HCT116 (cell line): ENCODE data around the gene TMEM203. TPM values are rescaled to one million over a fixed set of nuclear protein-coding genes. Genes with fewer than 3 reads are reported as not detected.

Source experiments
- ATAC-seq: fragments of 200-7000 bp; cut with Tn5 transposase; 2 replicates; pipeline ENCODE4 v1.9.1; 2020; ENCODE audit warnings: mild to moderate bottlenecking, moderate library complexity
- BruUV-seq: library from RNA; stranded (reverse); fragments of 400-500 nt; replicated peaks from 2 replicates; lab custom pipeline; 2021; lab: Mats Ljungman, UMichigan
- CTCF ChIA-PET: fragments of 300-600 bp; sonication (Branson Sonifier 250); formaldehyde crosslinking; loops from one replicate; lab custom pipeline; 2021; ENCODE audit warnings: antibody characterized with exemption; lab: Charles Lee
- POLR2A ChIA-PET: fragments of 300-600, 350-600 bp; sonication (Branson Sonifier 250); formaldehyde crosslinking; loops from one replicate; lab custom pipeline; 2021; ENCODE audit warnings: antibody characterized with exemption; lab: Charles Lee
- RAD21 ChIA-PET, 2 experiments: fragments of 300-600 bp; sonication (Branson Sonifier 250); formaldehyde crosslinking; loops; one replicate each; lab custom pipeline; 2023; ENCODE audit warnings: low total read pairs in 2 of 2; ENCODE audit not compliant: uncharacterized antibody in 2 of 2, unreplicated experiment in 2 of 2, low non-redundant PET in 1 of 2; lab: Charles Lee
- DNase-seq: peaks from one replicate; pipeline ENCODE4 v3.0.0-alpha.2; 2010; ENCODE audit warnings: low read depth, low spot score
- H2AFZ ChIP-seq: fragments of 200-600 bp; shearing (Covaris generic), sonication (generic); 2 replicates; pipeline ENCODE4 v1.6.1; 2017; ENCODE audit warnings: low read depth, mixed run types, mixed read lengths, antibody characterized with exemption, low read length; ENCODE audit not compliant: poor library complexity, severe bottlenecking
- H3K27ac ChIP-seq: 2 replicates; pipeline ENCODE4 v1.5.1; 2012; ENCODE audit warnings: low read depth, low read length
- H3K27me3 ChIP-seq: fragments of 200-600 bp; sonication (generic); 2 replicates; pipeline ENCODE4 v1.6.1; 2016; ENCODE audit warnings: mixed run types, low read length, mixed read lengths; ENCODE audit not compliant: insufficient read depth
- H3K36me3 ChIP-seq, 2 experiments: fragments of 200-500 bp in 1 of 2; fragments of 200-600 bp in 1 of 2; sonication (Bioruptor generic) in 1 of 2; sonication (generic) in 1 of 2; 2 replicates each; pipeline versions ENCODE4 v1.5.1 to v1.6.1; 2014 to 2016; ENCODE audit warnings: low read length in 2 of 2, inconsistent platforms in 1 of 2, mixed read lengths in 1 of 2, mixed run types in 1 of 2; ENCODE audit not compliant: insufficient read depth in 2 of 2, control insufficient read depth in 1 of 2
- H3K4me1 ChIP-seq, 2 experiments: fragments of 200-600 bp in 1 of 2; sonication (generic) in 1 of 2; 2 replicates each; pipeline versions ENCODE4 v1.5.1 to v1.6.1; 2012 to 2017; ENCODE audit warnings: low read length in 2 of 2, inconsistent platforms in 1 of 2, mild to moderate bottlenecking in 1 of 2, mixed read lengths in 1 of 2, mixed run types in 1 of 2, moderate library complexity in 1 of 2; ENCODE audit not compliant: insufficient read depth in 2 of 2, control insufficient read depth in 1 of 2
- H3K4me2 ChIP-seq: fragments of 200-600 bp; sonication (generic); 2 replicates; pipeline ENCODE4 v1.6.1; 2017; ENCODE audit warnings: mixed run types, low read length, mixed read lengths
- H3K4me3 ChIP-seq, 2 experiments: fragments of 200-600 bp in 1 of 2; sonication (generic) in 1 of 2; replicated peaks in 1 of 2; 2 replicates each; pipeline ENCODE4 v1.5.1; 2011 to 2016; ENCODE audit warnings: low read length in 2 of 2, control low read depth in 1 of 2, low read depth in 1 of 2, mild to moderate bottlenecking in 1 of 2, mixed read lengths in 1 of 2, mixed run types in 1 of 2
- H3K79me2 ChIP-seq: fragments of 200-600 bp; sonication (generic); 2 replicates; pipeline ENCODE4 v1.6.1; 2017; ENCODE audit warnings: mild to moderate bottlenecking, mixed run types, low read length, moderate library complexity, mixed read lengths; ENCODE audit not compliant: insufficient read depth
- H3K9ac ChIP-seq: fragments of 200-600 bp; sonication (generic); 2 replicates; pipeline ENCODE4 v1.6.1; 2016; ENCODE audit warnings: low read length, mixed read lengths
- H3K9me2 ChIP-seq: fragments of 200-600 bp; sonication (generic), shearing (Covaris generic); 2 replicates; pipeline ENCODE4 v1.6.1; 2017; ENCODE audit warnings: mixed run types, mild to moderate bottlenecking, moderate library complexity; ENCODE audit not compliant: insufficient read depth
- H3K9me3 ChIP-seq, 2 experiments: fragments of 200-500 bp in 1 of 2; fragments of 200-600 bp in 1 of 2; sonication (Bioruptor generic) in 1 of 2; sonication (generic) in 1 of 2; 2 replicates each; pipeline ENCODE4 v1.6.1; 2014 to 2017; ENCODE audit warnings: low read length in 2 of 2, mixed read lengths in 2 of 2, inconsistent platforms in 1 of 2, low read depth in 1 of 2, mild to moderate bottlenecking in 1 of 2, mixed run types in 1 of 2, moderate library complexity in 1 of 2; ENCODE audit not compliant: control insufficient read depth in 1 of 2, insufficient read depth in 1 of 2
- H4K20me1 ChIP-seq: fragments of 200-600 bp; sonication (generic), shearing (Covaris generic); 2 replicates; pipeline ENCODE4 v1.6.1; 2017; ENCODE audit warnings: mixed run types, mild to moderate bottlenecking, moderate library complexity; ENCODE audit not compliant: insufficient read depth
- CBX3 ChIP-seq: IDR thresholded peaks from 2 replicates; pipeline ENCODE4 v1.6.1; 2012; ENCODE audit warnings: low read depth
- CEBPB ChIP-seq: IDR thresholded peaks from 2 replicates; pipeline ENCODE4 v1.6.1; 2012; ENCODE audit warnings: low read depth
- EGR1 ChIP-seq: IDR thresholded peaks from 2 replicates; pipeline ENCODE4 v1.6.1; 2012; ENCODE audit warnings: low read depth
- EZH2phosphoT487 ChIP-seq: fragments of 200-600 bp; IDR thresholded peaks from 2 replicates; pipeline ENCODE4 v1.6.1; 2018; ENCODE audit warnings: antibody characterized with exemption, borderline replicate concordance
- FOSL1 ChIP-seq: IDR thresholded peaks from 2 replicates; pipeline ENCODE4 v1.6.1; 2012; ENCODE audit warnings: low read depth
- JUND ChIP-seq: IDR thresholded peaks from 2 replicates; pipeline ENCODE4 v1.6.1; 2012
- POLR2A ChIP-seq: IDR thresholded peaks from 2 replicates; pipeline ENCODE4 v1.7.0; 2011; ENCODE audit warnings: borderline replicate concordance; ENCODE audit not compliant: insufficient read depth, insufficient read length; ENCODE audit errors: extremely low read depth
- POLR2AphosphoS5 ChIP-seq: IDR thresholded peaks from 2 replicates; pipeline ENCODE4 v1.6.1; 2011; ENCODE audit warnings: mild to moderate bottlenecking, low read depth, low read length, moderate library complexity
- RAD21 ChIP-seq: IDR thresholded peaks from 2 replicates; pipeline ENCODE4 v1.6.1; 2012; ENCODE audit warnings: low read depth, mild to moderate bottlenecking
- SIN3A ChIP-seq: IDR thresholded peaks from 2 replicates; pipeline ENCODE4 v1.6.1; 2012; ENCODE audit warnings: low read depth
- SP1 ChIP-seq: IDR thresholded peaks from 2 replicates; pipeline ENCODE4 v1.6.1; 2012; ENCODE audit warnings: low read depth
- SRF ChIP-seq: IDR thresholded peaks from 2 replicates; pipeline ENCODE4 v1.6.1; 2012; ENCODE audit warnings: low read depth
- YY1 ChIP-seq: IDR thresholded peaks from 2 replicates; pipeline ENCODE4 v1.6.1; 2011; ENCODE audit warnings: low read length, low read depth, moderate library complexity, mild to moderate bottlenecking; ENCODE audit not compliant: insufficient replicate concordance; ENCODE audit errors: extremely low read depth
- ZNF274 ChIP-seq: fragments of 200-500 bp; sonication (Bioruptor generic); IDR thresholded peaks from 2 replicates; pipeline ENCODE4 v1.6.1; 2014; ENCODE audit warnings: mild to moderate bottlenecking, low read depth, low read length, inconsistent platforms
- intact Hi-C: fragments of 100-400 bp; cut with micrococcal nuclease; formaldehyde crosslinking; loops from 2 replicates; pipeline ENCODE4 v1.10.0; 2022
- total RNA-seq: library from RNA; stranded (reverse); gene quantifications from one replicate; pipeline ENCODE4 v1.2.1, GENCODE V29; 2021; ENCODE audit not compliant: unreplicated experiment
- TF ChIP-seq, protein P1 (sequence below): IDR thresholded peaks from 2 replicates; pipeline ENCODE4 v1.6.1; 2011; ENCODE audit warnings: mild to moderate bottlenecking, low read length, moderate library complexity; ENCODE audit not compliant: insufficient replicate concordance; ENCODE audit errors: extremely low read depth
- TF ChIP-seq, protein P2 (sequence below): IDR thresholded peaks from 2 replicates; pipeline ENCODE4 v1.6.1; 2012
- TF ChIP-seq, protein P3 (sequence below): IDR thresholded peaks from 2 replicates; pipeline ENCODE4 v1.6.1; 2012

Gene TMEM203
- total RNA-seq, 1 experiment from 2014 or later = 45.0 TPM

DNA sequence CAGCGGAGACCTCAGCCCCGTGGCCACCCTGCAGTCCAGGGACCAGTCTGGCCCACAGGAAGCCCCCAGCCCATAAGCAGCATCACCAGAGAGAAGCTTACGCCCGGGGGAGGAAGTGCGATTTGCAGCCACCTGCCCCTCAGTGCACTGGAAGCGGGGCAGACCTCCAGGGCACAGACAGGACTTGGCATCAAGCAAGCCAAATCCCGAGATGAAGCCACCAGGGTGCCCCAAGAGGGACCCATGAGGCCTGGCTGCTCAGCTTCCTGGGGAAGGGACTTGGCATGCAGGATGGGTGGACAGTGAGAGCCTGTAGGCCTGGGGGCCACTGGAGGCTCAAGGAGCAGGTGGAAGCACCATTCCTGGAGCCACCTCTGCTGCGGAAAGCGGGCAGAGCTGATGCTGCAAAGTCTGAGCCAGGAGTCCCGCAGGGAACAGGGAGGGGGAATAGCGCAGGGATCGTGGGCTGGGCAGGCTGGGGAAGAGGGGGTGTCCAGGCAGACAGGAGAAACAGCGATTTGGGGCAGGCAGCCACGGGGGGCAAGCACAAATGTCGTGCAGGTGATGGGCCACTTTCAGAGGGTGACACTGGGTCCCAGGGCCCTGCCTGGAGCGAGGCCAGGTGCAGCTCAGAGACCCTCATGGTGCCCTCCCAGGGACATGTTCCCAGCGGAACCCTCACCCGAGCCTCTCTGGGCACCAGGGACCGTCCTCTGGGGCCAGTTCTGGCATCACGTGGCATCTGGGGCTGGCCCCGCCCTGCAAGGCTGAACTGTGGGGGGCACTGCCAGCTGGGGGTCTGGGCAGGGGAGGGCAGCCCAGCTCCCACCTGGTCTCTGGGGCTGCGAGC lies 38.8 kb downstream of the TMEM203 start:
- intact Hi-C loops = no loop called here
- no peak overlapping the region for H3K9ac ChIP-seq
- no peaks in the 10 kb centered on the region for H3K36me3 ChIP-seq
- no peak overlapping the region for H3K27ac ChIP-seq
- ChIA-PET CTCF (no interaction called here), POLR2A (interaction anchor here (3.4 kb wide), 1 partner anchor 16 kb away, joined by 12 read pairs; no protein-coding TSS in a partner anchor), RAD21 (no interaction called here)
- no peaks in the 10 kb centered on the region for H3K79me2 ChIP-seq
- no peaks in the 10 kb centered on the region for H3K9me3 ChIP-seq
- no peak for DNase-seq
- no TSS peak for BruUV-seq
- TF ChIP-seq POLR2AphosphoS5 = no peak
- TF ChIP-seq YY1 = no peak
- TF ChIP-seq SRF = no peak
- no peak for TF ChIP-seq SIN3A
- TF ChIP-seq SP1 = no peak
- no peak for TF ChIP-seq EGR1
- ATAC-seq = no peak
- H3K4me1 ChIP-seq = peaks cover 18 to 63% of the 10 kb centered on the region in 2 experiments
- no peaks in the 10 kb centered on the region for H3K27me3 ChIP-seq
- no peak overlapping the region for H2AFZ ChIP-seq
- H3K4me2 ChIP-seq = no peak overlapping the region; the same call in 1 of the 2 replicates
- no peaks in the 10 kb centered on the region for H4K20me1 ChIP-seq
- no peak overlapping the region for H3K4me3 ChIP-seq
- no peaks in the 10 kb centered on the region for H3K9me2 ChIP-seq

DNA sequence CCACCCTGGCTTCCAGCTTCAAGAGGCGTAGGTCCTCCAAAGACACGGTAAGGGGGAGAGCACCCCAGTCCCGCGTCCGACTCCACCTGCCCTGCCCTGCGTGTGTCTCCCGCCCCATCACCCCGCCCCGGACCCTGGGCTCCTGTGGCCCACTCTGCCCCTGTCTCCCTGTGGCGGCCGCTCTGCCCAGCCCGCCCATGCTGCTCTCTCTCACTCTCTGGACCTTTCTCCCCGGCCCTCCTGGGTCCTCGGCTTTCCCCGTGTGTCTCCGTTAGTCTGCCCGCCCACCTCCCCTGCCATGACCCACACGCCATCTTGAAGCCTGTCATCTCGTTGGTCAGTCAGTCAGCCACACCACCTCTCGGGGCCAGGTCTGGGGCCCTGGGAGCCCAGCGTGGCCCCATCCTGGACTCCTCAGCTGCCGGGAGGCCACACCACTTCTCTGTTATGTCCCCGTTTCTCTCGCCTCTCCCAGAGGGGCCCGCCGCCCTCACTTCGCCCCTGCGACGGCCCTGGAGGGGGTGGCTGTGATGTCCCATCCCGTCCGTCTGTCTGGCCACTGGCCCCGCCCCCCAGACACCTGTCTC lies 40.1 kb downstream of the TMEM203 start:
- no peak overlapping the region for H3K4me3 ChIP-seq
- ChIA-PET POLR2A (no interaction called here), RAD21 (no interaction called here), CTCF (no interaction called here)
- no peak overlapping the region for H2AFZ ChIP-seq
- H3K79me2 ChIP-seq = no peaks in the 10 kb centered on the region
- peaks cover 18 to 69% of the 10 kb centered on the region in 2 experiments for H3K4me1 ChIP-seq
- no peaks in the 10 kb centered on the region for H3K9me3 ChIP-seq
- no TSS peak for BruUV-seq
- no peak overlapping the region for H3K27ac ChIP-seq
- no peaks in the 10 kb centered on the region for H3K9me2 ChIP-seq
- H4K20me1 ChIP-seq = no peaks in the 10 kb centered on the region
- H3K9ac ChIP-seq = no peak overlapping the region
- DNase-seq (no peak), ATAC-seq (no peak)
- no peak overlapping the region for H3K4me2 ChIP-seq
- no peaks in the 10 kb centered on the region for H3K36me3 ChIP-seq
- no peaks in the 10 kb centered on the region for H3K27me3 ChIP-seq
- intact Hi-C loops = no loop called here
- TF ChIP-seq ZNF274 = no peak
- TF ChIP-seq EZH2phosphoT487 = no peak
- TF ChIP-seq JUND = no peak
- TF ChIP-seq, protein P1, sequence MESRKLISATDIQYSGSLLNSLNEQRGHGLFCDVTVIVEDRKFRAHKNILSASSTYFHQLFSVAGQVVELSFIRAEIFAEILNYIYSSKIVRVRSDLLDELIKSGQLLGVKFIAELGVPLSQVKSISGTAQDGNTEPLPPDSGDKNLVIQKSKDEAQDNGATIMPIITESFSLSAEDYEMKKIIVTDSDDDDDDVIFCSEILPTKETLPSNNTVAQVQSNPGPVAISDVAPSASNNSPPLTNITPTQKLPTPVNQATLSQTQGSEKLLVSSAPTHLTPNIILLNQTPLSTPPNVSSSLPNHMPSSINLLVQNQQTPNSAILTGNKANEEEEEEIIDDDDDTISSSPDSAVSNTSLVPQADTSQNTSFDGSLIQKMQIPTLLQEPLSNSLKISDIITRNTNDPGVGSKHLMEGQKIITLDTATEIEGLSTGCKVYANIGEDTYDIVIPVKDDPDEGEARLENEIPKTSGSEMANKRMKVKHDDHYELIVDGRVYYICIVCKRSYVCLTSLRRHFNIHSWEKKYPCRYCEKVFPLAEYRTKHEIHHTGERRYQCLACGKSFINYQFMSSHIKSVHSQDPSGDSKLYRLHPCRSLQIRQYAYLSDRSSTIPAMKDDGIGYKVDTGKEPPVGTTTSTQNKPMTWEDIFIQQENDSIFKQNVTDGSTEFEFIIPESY = no peak
- no peak for TF ChIP-seq SIN3A
- no peak for TF ChIP-seq POLR2A
- TF ChIP-seq SP1 = no peak
- no peak for TF ChIP-seq RAD21
- TF ChIP-seq CEBPB = no peak
- TF ChIP-seq CBX3 = no peak
- TF ChIP-seq, protein P2, sequence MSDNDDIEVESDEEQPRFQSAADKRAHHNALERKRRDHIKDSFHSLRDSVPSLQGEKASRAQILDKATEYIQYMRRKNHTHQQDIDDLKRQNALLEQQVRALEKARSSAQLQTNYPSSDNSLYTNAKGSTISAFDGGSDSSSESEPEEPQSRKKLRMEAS = no peak
- no peak for TF ChIP-seq FOSL1
- TF ChIP-seq, protein P3, sequence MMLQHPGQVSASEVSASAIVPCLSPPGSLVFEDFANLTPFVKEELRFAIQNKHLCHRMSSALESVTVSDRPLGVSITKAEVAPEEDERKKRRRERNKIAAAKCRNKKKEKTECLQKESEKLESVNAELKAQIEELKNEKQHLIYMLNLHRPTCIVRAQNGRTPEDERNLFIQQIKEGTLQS = no peak
